Lower leg skin (tissue), 4 donors: ENCODE measurements around the gene RNF180. TPM values are rescaled to one million over a fixed set of nuclear protein-coding genes. Genes with fewer than 3 reads are reported as not detected.

ENCODE experiments used
- total RNA-seq, 4 donors: library from RNA; depleted of rRNA; stranded (reverse); fragments of >200 nt; gene quantifications; one replicate each; pipeline ENCODE4 v1.1.0, GENCODE V29; 2016

RNF180 gene
- total RNA-seq, 4 donors from 2014 or later, result 10.7 to 14.5 (median 14.0) TPM

Other genes with a start within 250 kb of the RNF180 start
- gene HTR1A, start 203.4 kb upstream of the RNF180 start, total RNA-seq, result not detected